ENCODE results near the gene RTL10.
A peak's percentile ranks its signal among the peaks of the same experiment; 100 is the strongest.
"Not testable (repeated sequence)": the region's sequence is repeated elsewhere in the genome, so short reads cannot be mapped to it uniquely, and the experiment has no call there.

The RTL10 gene

DNA sequence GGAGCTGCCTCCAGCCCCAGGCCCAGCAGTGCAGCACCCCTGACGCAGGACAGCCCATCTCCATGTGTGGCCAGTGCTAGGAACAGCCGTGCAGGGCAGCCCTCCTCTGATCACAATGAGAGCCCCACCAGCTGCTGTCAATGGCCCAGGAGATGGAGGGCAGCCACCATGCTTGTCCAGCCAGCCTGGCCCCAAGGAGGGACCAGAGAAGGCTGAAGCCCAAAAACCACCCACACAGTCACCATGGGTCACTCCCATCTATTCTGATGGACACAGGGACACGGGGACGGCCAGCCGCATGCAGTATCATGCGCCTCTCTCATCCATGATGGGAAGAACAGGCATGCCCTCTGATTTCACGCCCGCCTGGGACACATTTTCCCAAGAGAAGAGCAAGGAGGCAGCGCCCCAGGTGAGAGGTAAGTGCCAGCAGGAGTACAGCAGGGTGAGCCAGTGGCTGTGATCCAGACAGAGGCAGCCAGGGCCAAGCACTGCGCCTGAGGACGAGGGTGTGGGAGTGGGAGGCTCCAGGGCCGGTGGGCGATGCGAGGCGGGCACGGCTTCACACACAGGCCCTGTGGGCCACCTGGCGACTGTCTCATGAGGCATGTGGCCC, 33.6 kb upstream of the RTL10 start:
- no peak for DNase-seq

DNA sequence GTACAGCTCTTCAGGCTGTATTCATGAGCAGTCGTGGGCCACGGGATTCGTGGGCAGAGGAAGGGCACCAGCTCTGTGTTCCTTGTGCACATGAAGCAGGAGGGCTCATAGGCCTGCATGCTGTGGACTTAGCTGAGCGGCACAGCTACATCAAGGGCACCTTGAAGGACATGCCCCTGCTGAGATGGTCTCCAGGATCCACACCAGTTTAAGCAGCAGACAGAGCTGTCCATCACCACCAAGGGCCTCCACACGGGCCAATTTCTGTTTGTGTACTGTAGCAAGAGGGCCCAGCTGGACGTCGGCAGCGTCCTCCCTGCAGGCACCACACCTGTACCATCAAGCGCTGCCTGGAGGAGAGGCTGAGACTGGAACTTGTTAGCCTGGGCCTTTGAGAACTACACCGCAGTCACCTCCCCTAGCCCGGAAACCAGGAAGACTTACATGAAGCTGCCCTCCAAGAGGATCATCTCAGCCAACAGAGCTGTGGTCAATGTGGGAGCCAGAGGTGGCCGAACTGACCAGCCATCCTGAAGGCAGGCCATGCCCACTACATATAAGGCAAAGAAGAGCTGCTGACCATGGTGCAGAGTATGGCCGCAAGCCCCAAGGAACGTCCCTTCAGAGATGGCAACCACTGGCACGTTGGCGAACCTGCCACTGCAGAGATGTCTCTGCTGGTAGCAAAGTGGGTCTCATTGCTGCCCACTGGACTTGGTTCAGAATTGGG, 32.7 kb upstream of the RTL10 start:
- DNase-seq: no peak

DNA sequence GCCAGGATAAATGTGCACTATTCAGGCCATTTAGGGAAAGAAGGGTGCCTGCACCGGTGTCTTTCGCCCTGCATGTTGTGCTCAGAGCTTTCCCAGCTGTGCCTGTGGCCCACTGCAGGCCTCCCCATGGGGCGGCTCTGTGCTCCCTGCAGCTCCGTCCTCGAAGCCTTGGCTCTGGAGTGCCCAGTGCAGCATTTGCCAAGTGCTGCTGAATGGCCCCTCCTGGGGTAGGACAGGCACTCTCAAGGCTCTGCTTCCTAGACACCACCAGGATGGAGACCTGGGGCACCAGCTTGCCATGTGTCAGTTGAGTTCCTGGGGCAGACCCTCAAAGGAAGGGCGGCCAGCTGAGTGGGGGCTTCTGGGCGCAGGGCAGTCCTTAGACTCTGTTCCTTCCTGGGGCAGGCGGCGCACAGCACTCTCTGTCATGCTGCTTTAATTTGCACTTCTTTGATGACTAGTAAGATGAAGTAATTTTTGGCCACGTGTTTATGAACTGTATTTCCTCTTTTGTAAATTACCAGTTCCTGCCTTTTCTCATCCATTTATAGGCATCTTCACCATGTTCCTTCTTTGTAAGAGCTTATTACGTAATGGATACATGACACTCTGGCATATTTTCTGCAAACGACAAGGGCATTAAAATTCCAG, 32.1 kb upstream of the RTL10 start:
- DNase-seq: peak; percentile 33 to 42

DNA sequence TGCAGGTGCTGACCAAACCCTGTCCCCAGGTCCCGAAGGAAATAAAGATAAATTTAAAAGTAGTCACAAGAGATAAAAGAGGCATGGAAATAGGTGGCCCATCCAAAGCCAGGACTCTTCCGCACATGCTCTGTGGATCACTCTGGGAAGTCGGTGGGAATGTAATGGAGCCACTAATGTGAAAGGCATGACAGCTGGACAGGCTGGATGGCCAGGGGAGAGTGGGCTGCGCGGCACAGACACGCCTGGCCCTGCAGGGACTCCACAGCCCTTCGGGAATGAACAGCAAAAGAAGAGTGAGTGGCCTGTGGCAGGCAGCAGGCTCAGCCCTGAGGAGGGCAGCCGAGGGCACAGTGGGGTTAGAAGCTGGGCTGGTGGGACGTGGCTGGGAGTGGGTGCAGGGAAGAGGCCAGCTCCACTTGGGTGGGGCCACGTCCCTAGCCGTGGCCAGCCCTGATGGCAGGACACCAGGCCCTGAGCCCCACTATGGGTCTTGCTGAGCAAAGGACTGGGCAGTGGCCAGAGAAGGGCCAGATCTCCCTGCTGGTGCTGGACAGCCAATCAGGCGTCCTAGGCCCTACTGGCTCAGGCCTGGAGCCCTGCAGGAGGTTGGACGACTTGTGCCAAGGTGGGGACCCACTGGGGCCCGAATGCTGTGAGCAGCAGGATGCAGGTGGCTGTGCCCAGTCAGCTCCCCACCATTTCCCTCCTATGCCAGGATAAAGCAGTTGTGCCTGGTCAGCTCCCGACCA, 31.3 kb upstream of the RTL10 start:
- no peak for DNase-seq

DNA sequence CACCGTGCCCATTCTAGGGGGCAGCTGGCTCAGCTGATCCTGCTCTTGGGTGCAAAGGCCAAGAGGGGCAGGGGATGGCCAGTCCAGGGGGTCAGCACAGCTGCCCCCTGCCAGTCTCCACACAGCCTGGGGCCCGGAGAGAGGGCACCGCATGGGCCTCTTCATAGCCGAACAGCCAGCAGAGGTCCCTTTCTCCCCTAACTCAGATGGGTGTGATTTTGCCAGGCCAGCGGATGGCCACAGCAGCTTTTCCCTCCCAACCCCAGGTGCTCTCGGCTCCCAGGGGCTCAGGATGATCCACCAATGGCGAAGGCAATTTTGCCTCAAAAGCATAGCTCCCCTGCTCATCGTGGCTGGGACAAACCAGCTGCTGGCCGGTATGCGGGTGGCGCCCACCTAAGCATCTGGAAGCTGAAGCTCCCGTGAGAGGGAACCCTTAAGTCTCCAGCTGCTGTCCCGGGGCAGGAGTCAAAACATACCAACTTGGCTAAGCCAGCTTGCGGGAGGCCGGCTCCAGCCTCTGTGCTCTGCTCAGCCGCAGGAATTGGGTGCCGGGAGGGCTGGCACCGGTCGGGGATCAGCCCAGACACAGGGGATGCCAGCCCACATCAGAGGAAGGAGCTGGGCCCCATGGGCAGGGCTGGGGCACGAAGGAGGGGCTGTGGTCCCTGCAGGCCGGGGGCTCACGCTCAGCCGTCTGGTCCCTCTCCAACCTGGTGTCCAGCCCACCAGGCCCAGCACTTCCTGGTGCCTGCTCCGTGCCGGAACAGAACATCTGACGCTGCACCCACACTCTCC, 30.5 kb upstream of the RTL10 start:
- DNase-seq: no peak

DNA sequence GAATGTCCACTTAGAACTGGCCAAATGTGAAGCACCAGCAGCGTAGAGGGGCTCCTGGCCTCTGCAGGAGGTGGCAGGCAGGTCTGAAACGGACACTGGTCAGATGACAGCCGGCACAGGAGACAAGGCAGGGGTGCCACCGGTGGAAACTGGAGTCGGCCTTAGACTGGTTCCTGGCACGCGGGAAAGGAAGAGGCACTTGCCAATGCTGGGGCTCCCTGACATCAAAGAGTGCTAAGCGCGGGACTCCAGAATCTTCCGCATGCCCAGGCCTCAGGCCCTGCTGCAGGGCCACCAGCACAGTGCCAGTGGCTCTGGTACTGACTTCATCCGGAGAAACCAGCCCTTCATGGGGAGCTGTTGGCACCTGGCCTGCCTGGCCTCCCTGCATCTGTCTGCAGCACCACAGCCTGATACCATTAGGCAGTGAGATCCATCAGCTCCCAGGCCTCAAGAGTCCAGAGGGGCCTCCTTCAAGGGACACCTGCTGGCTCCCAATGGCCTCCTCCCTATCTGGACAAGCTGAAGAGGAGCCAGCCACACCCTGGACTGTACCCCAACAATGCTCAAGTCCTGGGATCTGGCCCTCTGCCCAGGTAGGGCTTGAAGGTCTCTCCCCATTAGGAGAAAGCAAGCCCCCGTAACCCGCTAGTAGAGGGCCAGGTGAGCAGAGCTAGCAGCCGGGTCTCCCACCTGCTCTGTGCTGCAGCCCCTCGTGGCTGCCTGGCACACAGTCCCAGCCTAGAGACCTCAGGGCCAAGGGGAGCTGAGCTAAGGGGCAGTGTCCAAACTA, 29.7 kb upstream of the RTL10 start:
- no peak for DNase-seq

DNA sequence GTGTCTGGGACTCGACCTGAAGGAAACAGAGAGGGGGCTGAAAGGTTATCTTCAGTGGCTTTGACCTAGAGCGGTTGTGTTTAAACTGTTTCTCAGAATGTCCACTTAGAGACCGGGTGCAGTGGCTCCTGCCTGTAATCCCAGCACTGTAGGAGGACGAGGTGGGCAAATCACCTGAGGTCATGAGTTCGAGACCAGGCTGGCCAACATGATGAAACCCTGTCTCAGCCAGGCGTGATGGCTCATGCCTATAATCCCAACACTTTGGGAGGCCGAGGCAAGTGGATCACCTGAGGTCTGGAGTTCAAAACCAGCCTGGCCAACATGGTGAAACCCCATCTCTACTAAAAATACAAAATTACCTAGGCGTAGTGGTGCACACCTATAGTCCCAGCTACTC, 28.8 kb upstream of the RTL10 start:
- not testable (repeated sequence) for DNase-seq

DNA sequence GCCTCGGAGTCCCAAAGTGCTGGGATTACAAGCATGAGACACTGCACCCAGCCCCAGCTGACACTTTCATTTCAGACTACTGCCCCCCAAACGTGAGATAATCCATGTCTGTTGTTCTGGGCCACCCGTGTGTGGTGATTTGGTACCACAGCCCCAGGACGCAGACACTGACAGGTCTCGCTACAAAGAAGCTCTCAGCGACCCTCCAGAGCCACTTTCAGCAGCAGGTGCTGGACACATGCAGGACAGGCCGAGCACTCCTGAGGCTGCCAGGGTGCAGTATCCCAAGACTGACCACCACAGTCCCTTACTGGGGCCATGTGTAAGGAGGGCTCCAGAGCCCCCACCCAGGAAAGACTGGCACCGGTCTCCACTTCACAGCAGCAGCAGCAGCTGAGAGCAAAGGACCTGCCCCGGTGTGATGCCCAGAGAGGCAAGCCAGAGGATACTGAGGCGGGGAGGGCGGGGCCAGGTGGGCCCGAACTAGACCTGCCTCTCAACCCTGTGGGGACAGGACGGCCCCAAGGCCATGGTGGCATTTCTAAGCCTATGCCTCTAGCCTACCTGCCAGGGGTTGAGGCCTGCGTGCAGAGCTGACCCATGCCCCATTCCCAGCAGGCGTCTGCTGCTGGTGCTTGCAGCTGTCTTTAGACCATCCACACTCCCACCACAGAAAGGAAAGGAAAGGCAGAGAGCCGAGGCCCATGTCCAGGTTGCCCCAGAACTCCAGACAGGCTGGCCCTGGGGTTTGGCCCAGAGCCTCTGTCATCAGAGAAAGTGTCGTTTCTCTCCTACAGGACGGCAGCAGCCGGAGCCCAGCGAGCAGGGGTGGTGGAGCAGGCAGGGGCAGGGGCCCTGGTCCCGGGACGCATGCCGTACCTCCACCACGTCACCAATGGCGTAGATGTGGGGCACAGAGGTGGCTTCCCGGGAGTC, 28.0 kb upstream of the RTL10 start:
- no peak for DNase-seq

DNA sequence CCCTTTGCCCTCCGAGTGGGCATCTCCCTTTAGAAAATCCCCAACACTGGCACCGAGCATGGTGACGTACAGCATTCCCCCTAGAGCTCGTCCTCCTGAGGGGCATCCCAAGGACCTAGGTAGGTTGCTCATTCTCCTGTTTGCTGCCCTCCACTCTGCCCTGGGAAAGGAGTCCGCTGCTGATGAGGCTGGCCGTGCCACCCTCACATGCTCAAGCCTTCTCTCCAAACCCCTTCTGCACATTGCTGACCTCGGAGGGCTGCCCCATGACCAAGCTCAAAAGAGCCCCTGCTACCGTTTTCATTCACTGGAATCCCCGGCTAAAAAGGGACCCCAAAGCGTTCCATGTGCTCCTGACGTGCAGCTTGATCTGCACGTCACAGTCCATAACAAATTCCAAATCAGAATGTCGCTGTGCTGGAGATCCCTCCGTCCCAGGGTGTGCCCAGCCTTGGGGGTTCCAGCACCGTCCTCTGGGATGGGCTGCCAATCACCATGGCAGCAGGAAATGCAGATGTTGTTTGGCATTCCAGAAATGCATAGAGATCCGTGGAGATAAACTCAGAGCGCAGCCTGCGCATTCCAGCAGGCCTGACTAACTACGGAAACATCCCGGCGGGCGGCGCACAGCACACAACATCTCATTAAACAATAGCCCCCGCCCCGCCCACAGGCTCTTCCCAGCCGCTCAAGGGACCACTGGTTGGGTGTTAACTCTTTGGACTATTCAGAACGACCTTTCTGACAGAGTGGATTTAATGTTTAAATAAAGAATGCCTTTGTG, 26.3 kb upstream of the RTL10 start:
- no peak for DNase-seq

DNA sequence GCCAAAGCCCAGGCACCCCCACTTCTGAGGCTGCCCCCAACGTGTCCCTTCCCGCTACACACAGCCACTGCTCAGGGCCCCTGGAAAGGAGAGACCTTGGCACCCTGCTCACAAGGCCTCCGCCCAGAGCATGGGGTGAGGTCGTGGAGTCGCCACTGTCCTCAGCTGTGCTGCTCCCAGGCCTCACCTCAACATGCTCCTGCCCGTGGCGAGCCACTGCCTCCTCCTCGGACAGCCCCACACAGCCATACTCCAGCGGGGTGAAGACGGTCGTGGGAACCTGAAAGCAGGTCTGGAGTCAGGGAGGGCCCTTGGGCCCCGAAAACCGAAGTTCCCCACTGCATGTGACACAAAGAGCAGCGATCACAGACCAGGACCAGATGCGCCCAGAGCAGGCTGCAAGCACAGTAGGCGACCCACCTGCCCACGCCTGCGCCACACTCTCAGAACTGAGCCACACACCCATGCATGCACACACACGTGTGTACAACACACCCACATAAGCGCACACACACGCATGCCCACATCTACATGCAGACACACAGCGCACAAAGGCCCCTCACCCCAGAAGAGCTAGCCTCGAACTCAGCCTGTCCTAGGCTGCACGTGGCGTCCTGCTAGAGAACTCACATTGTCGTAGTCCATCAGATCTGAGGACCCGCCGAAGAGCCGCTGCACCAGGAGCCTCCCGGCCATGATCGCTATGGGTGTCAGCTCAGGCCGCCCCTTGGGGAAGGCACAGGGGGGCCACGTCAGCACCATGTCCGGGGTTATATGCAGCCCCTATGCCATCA, 25.5 kb upstream of the RTL10 start:
- DNase-seq: no peak

DNA sequence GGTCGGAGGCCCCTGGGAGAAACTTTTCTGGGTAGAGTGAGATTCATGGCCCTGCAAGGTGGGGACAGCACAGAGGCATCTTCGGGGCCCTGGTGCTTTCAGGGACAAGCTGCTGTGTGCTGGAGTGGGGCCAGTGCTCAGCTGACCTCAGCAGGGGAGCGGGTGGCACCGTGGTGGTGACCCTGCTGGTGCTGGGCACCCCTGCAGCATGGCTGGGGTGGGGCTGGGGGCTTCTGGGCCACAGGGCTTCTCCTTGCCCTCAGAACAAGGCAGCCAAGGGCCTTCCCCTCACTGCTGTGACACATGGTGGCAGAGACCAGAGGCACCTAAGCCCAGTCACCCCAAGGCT, 24.9 kb upstream of the RTL10 start:
- DNase-seq: no peak

DNA sequence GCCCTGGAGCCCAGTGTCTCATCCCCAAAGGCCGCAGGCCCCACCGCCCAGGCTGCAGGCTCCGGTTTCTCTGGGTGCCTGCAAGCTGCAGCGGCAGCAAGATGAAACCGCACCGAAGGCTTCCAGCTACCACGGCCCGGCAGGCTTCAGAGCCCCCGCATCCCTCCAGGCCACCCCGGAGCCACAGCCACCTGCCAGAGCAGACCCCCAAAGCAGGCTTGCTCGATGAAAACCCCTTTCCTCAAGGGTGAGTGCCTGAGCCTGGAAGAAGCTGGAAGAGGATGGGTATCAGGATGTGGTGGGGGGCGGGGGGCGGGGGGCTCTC, 24.5 kb upstream of the RTL10 start:
- DNase-seq: no peak

DNA sequence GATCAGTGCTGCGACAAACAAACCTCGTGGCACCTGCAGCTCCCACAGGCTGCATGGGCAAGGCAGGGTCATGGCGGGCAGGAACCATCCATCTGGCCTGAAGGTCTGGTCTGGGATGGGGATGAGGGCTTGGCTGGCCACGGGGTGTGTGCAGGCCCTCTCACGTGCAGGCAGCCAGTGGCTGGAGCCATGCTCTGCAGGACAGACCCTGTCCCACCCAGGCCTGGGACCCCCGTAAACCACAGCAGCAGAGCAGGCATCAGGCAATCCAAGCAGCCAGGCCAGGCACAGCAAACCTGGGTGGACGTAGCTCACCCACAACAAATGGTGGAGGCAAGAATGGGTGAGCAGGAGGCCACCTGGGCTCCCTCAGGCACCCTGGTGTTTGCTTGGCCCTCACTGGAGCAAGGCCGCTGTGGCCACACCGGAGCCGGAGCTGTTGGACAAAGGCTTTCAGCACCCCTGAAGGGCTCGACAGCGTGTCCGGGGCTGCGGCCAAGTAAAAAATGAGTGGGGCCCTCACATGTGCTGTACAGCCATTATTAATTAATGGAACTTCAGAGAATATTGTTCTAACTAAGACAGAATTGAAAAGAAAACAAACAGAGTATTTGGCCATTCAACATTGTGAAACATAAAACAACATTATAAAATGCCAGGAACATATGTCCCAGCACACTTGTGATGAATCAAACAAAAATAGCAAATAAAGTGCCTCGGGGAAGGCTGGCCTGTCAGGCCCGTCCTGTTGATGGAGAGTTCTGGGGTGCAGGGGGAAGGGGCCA, 24.0 kb upstream of the RTL10 start:
- DNase-seq: no peak

DNA sequence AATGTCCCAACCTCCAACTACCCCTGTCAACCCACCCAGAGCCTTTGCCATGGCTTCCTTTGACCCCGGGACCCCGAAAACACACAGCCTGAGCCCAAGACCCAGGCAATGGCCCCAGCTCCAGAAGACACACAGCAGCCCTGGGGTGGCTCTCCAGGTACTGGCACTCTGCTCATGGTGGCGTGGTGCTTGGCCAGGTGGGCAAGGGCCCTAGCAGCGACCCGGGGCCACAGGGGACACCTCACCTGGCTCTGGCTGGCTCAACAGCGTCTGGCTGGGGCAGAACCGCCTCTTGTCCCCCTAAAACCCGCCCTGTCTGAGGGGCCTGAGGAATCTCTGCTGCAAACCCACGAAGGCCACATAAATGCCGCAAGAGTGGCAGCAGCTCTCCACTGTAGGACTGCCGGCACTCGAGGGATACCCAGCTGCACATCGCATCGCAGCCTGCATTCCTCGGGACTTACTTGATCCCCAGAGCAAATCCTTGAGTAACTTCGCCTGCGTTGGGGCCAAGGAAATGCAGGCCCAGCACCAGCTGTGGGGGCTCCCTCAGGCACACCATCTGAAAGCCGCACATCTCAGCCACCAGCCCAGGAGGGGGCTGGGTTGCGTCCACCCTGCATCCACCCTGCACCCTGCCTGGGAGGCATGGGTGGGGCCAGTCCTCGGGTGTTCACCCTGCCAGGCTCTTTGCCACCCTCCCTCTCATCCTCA, 23.1 kb upstream of the RTL10 start:
- no peak for DNase-seq

DNA sequence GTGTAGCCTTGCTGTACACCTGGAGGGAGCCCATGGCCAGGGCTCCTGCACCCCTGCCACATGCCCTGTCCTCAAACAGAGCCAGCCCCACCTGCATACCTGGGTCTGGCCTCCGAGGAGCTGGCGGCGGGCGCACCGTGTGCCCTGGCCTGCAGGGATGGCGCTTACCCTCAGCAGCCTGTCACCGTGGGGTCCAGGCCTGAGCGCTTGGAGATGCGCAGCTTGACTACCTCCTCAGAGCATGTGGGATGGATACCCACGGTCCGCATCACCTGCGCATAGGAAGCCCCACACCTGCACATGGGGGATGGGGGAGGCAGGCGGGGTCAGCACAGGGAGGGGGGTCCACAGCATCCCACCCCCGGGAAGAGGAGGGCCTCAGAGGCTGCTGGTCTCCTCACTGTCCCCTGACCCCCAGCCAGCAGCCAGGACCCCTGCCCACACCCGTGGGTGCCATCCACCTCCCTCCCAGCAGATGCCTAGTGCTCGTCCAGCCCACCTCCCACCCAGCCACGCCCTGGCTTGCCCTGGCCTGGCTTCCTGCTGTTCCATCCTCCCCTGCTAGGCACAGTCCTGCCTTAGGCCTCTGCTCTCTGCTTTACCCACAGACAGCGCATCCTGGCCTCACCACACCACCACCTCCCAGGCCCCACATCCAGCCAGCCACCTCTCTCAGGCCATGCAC, 22.4 kb upstream of the RTL10 start:
- DNase-seq: no peak

DNA sequence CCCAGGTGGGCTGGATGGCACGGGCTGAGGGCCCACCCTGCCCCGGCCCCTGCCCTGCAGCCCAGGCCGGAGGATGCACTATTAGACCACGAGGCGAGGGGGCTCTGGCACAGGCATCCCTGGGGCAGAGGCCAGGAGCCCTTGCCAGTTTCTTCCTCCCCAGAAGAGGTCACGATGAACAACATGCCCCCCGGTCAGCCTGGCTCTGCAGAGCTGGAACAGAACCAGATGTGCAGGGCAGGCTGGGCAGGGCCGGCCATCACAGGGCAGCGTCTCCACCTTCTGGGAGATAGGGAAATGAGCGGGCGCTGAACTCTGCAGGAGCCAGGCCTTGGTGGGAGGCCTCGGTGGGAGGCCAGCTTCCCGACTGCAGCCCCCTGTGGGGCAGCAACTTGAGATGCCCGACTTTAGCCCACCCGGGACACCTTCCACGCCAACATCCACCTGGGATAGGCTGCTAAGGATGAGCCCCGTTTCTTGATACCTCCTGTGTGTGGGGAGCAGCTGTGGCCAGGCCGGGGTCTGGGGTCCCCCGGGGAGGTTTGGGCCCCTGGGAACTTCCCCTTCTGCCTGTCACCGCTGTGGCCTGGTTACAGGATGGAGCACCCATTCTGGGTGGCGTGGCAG, 21.8 kb upstream of the RTL10 start:
- DNase-seq: no peak

All from activated CD4-positive, alpha-beta T cell treated with anti-CD3 and anti-CD28 coated beads, Interleukin-2, amount 50 U/mL, for 4 hours (primary cell).